Stimulated activated CD8-positive, alpha-beta memory T cell treated with anti-CD3 and anti-CD28 coated beads, Interleukin-4, amount 100 ng/mL, for 4 hours (primary cell): ENCODE data around the gene EDDM3A.
"Not testable (repeated sequence)": the region's sequence is repeated elsewhere in the genome, so short reads cannot be mapped to it uniquely, and the experiment has no call there.

Source experiments
- DNase-seq, 2 donors: peaks; one replicate each; pipeline ENCODE4 v3.0.0-alpha.2; 2020; ENCODE audit warnings: low read depth in 2 of 2, low spot score in 1 of 2

Gene EDDM3A

GRCh38 chr14:20745571-20746358, at the start of gene EDDM3A:
TSS of gene EDDM3A (plus strand) at chr14:20745887. CDS start at chr14:20747581, 1,694 bp downstream.
- no peak for DNase-seq

- DNase-seq: no peak
Observed at GRCh38 chr14:20696764-20697163, 48.9 kb upstream of the EDDM3A start.

GRCh38 chr14:20697273-20698017, 48.2 kb upstream of the EDDM3A start:
- peak; percentile 14 to 15 for DNase-seq

- no peak for DNase-seq
Observed at GRCh38 chr14:20698018-20698329, 47.7 kb upstream of the EDDM3A start.

- no peak for DNase-seq
Observed at GRCh38 chr14:20698934-20699333, 46.8 kb upstream of the EDDM3A start.

- DNase-seq: no peak
Observed at GRCh38 chr14:20699931-20700330, 45.8 kb upstream of the EDDM3A start.

GRCh38 chr14:20700965-20701364, 44.7 kb upstream of the EDDM3A start:
- DNase-seq: not testable (repeated sequence)

- no peak for DNase-seq
Observed at GRCh38 chr14:20706657-20707355, 38.9 kb upstream of the EDDM3A start.

- no peak for DNase-seq
Observed at GRCh38 chr14:20707622-20708021, 38.1 kb upstream of the EDDM3A start.

- no peak for DNase-seq
Observed at GRCh38 chr14:20711261-20711660, 34.4 kb upstream of the EDDM3A start.

GRCh38 chr14:20711685-20712084, 34.0 kb upstream of the EDDM3A start:
- no peak for DNase-seq

GRCh38 chr14:20712904-20713303, 32.8 kb upstream of the EDDM3A start:
- no peak for DNase-seq

GRCh38 chr14:20714593-20715250, 31.0 kb upstream of the EDDM3A start:
- no peak for DNase-seq

GRCh38 chr14:20719777-20720176, 25.9 kb upstream of the EDDM3A start:
- no peak for DNase-seq

GRCh38 chr14:20720741-20721140, 24.9 kb upstream of the EDDM3A start:
- no peak for DNase-seq

- no peak for DNase-seq
Observed at GRCh38 chr14:20722016-20722415, 23.7 kb upstream of the EDDM3A start.

GRCh38 chr14:20723488-20723887, 22.2 kb upstream of the EDDM3A start:
- DNase-seq: no peak

- DNase-seq: not testable (repeated sequence)
Observed at GRCh38 chr14:20726121-20726520, 19.6 kb upstream of the EDDM3A start.

- no peak for DNase-seq
Observed at GRCh38 chr14:20726531-20726930, 19.2 kb upstream of the EDDM3A start.

- no peak for DNase-seq
Observed at GRCh38 chr14:20730891-20731290, 14.8 kb upstream of the EDDM3A start.

GRCh38 chr14:20732477-20732876, 13.2 kb upstream of the EDDM3A start:
- no peak for DNase-seq
